DND-41 (cell line): ENCODE measurements around the gene IL21R.
"Not testable (repeated sequence)": the region's sequence is repeated elsewhere in the genome, so short reads cannot be mapped to it uniquely, and the experiment has no call there.

Source experiments
- ATAC-seq: fragments of 200-7000 bp; cut with Tn5 transposase; 3 replicates; pipeline ENCODE4 v1.9.1; 2021; ENCODE audit warnings: low read depth; ENCODE audit not compliant: insufficient read depth
- DNase-seq: peaks from one replicate; pipeline ENCODE4 v3.0.0-alpha.2; 2020
- H2AFZ ChIP-seq: 2 replicates; pipeline ENCODE4 v1.6.0; 2012; ENCODE audit warnings: low read depth, low read length
- H3K27ac ChIP-seq: 2 replicates; pipeline ENCODE4 v1.5.1; 2012; ENCODE audit warnings: low read length, inconsistent platforms
- H3K27me3 ChIP-seq: fragments of 200-600 bp; sonication (generic); 2 replicates; pipeline ENCODE4 v1.6.0; 2012; ENCODE audit warnings: low read length, mild to moderate bottlenecking, inconsistent platforms; ENCODE audit not compliant: insufficient read depth, poor library complexity
- H3K36me3 ChIP-seq: 2 replicates; pipeline ENCODE4 v1.5.1; 2012; ENCODE audit warnings: low read length, inconsistent platforms; ENCODE audit not compliant: insufficient read depth
- H3K4me1 ChIP-seq: 2 replicates; pipeline ENCODE4 v1.5.1; 2012; ENCODE audit warnings: mild to moderate bottlenecking, low read length; ENCODE audit not compliant: insufficient read depth
- H3K4me2 ChIP-seq: 2 replicates; pipeline ENCODE4 v1.6.0; 2012; ENCODE audit warnings: mild to moderate bottlenecking, moderate library complexity, low read length, inconsistent platforms; ENCODE audit not compliant: insufficient read depth
- H3K4me3 ChIP-seq, 2 experiments: fragments of 200-600 bp in 1 of 2; shearing (Covaris generic) in 1 of 2; 2 replicates each; pipeline ENCODE4 v1.5.1; 2012 to 2016; ENCODE audit warnings: inconsistent platforms in 2 of 2, low read length in 2 of 2, mild to moderate bottlenecking in 2 of 2, low read depth in 1 of 2, moderate library complexity in 1 of 2
- H3K79me2 ChIP-seq: 2 replicates; pipeline ENCODE4 v1.6.0; 2012; ENCODE audit warnings: low read length, inconsistent platforms; ENCODE audit not compliant: insufficient read depth
- H3K9ac ChIP-seq: 2 replicates; pipeline ENCODE4 v1.6.0; 2012; ENCODE audit warnings: low read depth, mild to moderate bottlenecking, inconsistent platforms, low read length, moderate library complexity
- H3K9me3 ChIP-seq: 2 replicates; pipeline ENCODE4 v1.5.1; 2012; ENCODE audit warnings: low read length, moderate library complexity, mild to moderate bottlenecking, inconsistent platforms; ENCODE audit not compliant: insufficient read depth, severe bottlenecking
- H4K20me1 ChIP-seq: 2 replicates; pipeline ENCODE4 v1.6.0; 2012; ENCODE audit warnings: low read length; ENCODE audit not compliant: insufficient read depth
- CTCF ChIP-seq: IDR thresholded peaks from 2 replicates; pipeline ENCODE4 v1.5.1; 2012; ENCODE audit warnings: borderline replicate concordance, low read length, moderate library complexity, mild to moderate bottlenecking; ENCODE audit not compliant: poor library complexity, severe bottlenecking; ENCODE audit errors: extremely low read depth
- EZH2 ChIP-seq: IDR thresholded peaks from 3 replicates; pipeline ENCODE4 v1.6.1; 2012; ENCODE audit warnings: borderline replicate concordance, low read depth, mild to moderate bottlenecking, moderate library complexity, low read length, inconsistent platforms; ENCODE audit not compliant: severe bottlenecking

Gene IL21R

GRCh38 chr16:27389272-27389961 lies 12.6 kb upstream of the IL21R start:
- no peaks in the 10 kb centered on the region for H4K20me1 ChIP-seq
- no peaks in the 10 kb centered on the region for H3K27me3 ChIP-seq
- TF ChIP-seq CTCF (no peak), EZH2 (no peak)
- DNase-seq (no peak), ATAC-seq (no peak)
- H3K27ac ChIP-seq: no peak overlapping the region
- H3K9ac ChIP-seq: no peak overlapping the region
- no peak overlapping the region for H3K4me3 ChIP-seq
- no peak overlapping the region for H3K4me2 ChIP-seq
- H3K36me3 ChIP-seq: no peaks in the 10 kb centered on the region
- no peaks in the 10 kb centered on the region for H3K79me2 ChIP-seq
- no peaks in the 10 kb centered on the region for H3K9me3 ChIP-seq
- no peaks in the 10 kb centered on the region for H3K4me1 ChIP-seq
- no peak overlapping the region for H2AFZ ChIP-seq

- Histone ChIP-seq H3K36me3 (no peaks in the 10 kb centered on the region), H3K27me3 (no peaks in the 10 kb centered on the region), H4K20me1 (no peaks in the 10 kb centered on the region), H3K9me3 (no peaks in the 10 kb centered on the region), H3K79me2 (no peaks in the 10 kb centered on the region), H3K4me3 (no peak overlapping the region), H3K4me1 (no peaks in the 10 kb centered on the region), H3K4me2 (no peak overlapping the region), H2AFZ (no peak overlapping the region), H3K9ac (no peak overlapping the region), H3K27ac (no peak overlapping the region)
- DNase-seq: no peak
- no peak for ATAC-seq
- TF ChIP-seq CTCF: no peak
- TF ChIP-seq EZH2: no peak
Measured at GRCh38 chr16:27390151-27390550, 11.8 kb upstream of the IL21R start.

DNA sequence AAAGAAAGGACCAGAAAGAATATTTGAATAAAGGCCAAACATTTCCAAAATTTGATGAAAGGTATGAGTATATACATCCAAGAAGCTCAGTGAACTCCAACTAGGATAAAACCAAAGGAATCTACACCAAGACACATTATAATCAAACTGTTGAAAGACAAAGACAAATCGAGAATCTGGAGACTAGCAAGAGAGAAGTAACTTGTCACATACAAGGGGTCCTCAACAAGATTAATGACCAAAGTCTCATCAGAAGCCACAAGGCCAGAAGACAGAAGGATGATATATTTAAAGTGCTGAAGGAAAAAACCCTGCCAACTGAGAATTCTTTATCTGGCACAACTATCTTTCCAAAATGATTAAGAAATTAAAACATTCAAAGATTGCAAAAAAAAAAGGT lies 9.3 kb upstream of the IL21R start:
- DNase-seq (no peak), ATAC-seq (no peak)
- Histone ChIP-seq H3K9me3 (no peaks in the 10 kb centered on the region), H3K36me3 (no peaks in the 10 kb centered on the region), H4K20me1 (no peaks in the 10 kb centered on the region), H3K4me2 (no peak overlapping the region), H3K4me3 (no peak overlapping the region), H3K27ac (no peak overlapping the region), H3K4me1 (no peaks in the 10 kb centered on the region), H3K79me2 (no peaks in the 10 kb centered on the region), H2AFZ (no peak overlapping the region), H3K9ac (no peak overlapping the region), H3K27me3 (no peaks in the 10 kb centered on the region)
- no peak for TF ChIP-seq EZH2

GRCh38 chr16:27394516-27394915 lies 7.5 kb upstream of the IL21R start:
- Histone ChIP-seq H3K36me3 (no peaks in the 10 kb centered on the region), H3K9ac (no peak overlapping the region), H2AFZ (no peak overlapping the region), H3K4me1 (no peaks in the 10 kb centered on the region), H3K4me3 (no peak overlapping the region), H3K27ac (no peak overlapping the region), H3K27me3 (no peaks in the 10 kb centered on the region), H3K9me3 (no peaks in the 10 kb centered on the region), H3K79me2 (no peaks in the 10 kb centered on the region), H4K20me1 (no peaks in the 10 kb centered on the region), H3K4me2 (no peak overlapping the region)
- no peak for TF ChIP-seq CTCF
- TF ChIP-seq EZH2: no peak
- DNase-seq (no peak), ATAC-seq (no peak)

- not testable (repeated sequence) for DNase-seq, H3K27ac ChIP-seq, H3K4me2 ChIP-seq
Measured at GRCh38 chr16:27398341-27398893, 3.6 kb upstream of the IL21R start.

More at GRCh38 chr16:27398341-27398893, 3.6 kb upstream of the IL21R start:
- H2AFZ ChIP-seq, H3K36me3 ChIP-seq, H3K4me3 ChIP-seq, H4K20me1 ChIP-seq, H3K9ac ChIP-seq, H3K79me2 ChIP-seq, ATAC-seq, H3K9me3 ChIP-seq, H3K27me3 ChIP-seq: not testable (repeated sequence)
- peaks cover 24% of the 10 kb centered on the region for H3K4me1 ChIP-seq
